Small intestine (tissue), 7 donors: ENCODE data around the gene MARCHF9. TPM values are rescaled to one million over a fixed set of nuclear protein-coding genes. Genes with fewer than 3 reads are reported as not detected.
"Not testable (repeated sequence)": the region's sequence is repeated elsewhere in the genome, so short reads cannot be mapped to it uniquely, and the experiment has no call there.

Experiments used
- DNase-seq, 2 donors: peaks; one replicate each; pipeline versions ENCODE4 v3.0.0 to v3.0.0-alpha.2; 2013
- FAIRE-seq: peaks from 2 replicates; lab custom pipeline; 2012; peaks lifted over from hg19 to GRCh38; lab: Jason Lieb, UNC
- H3K27ac ChIP-seq, 3 donors: one replicate each; pipeline ENCODE4 v1.5.1; 2013; ENCODE audit warnings: low read length in 2 of 3, mild to moderate bottlenecking in 2 of 3, control low read depth in 1 of 3, inconsistent platforms in 1 of 3, low read depth in 1 of 3, moderate library complexity in 1 of 3
- H3K27me3 ChIP-seq, 3 donors: one replicate each; pipeline ENCODE4 v1.6.1; 2013; ENCODE audit warnings: low read length in 3 of 3, inconsistent platforms in 1 of 3; ENCODE audit not compliant: control insufficient read depth in 3 of 3, insufficient read depth in 3 of 3
- H3K36me3 ChIP-seq, 3 donors: one replicate each; pipeline ENCODE4 v1.6.1; 2013; ENCODE audit warnings: low read length in 3 of 3, inconsistent platforms in 1 of 3, low read depth in 1 of 3, mild to moderate bottlenecking in 1 of 3, moderate library complexity in 1 of 3; ENCODE audit not compliant: control insufficient read depth in 3 of 3, insufficient read depth in 2 of 3
- H3K4me1 ChIP-seq, 3 donors: one replicate each; pipeline ENCODE4 v1.6.1; 2013; ENCODE audit warnings: low read length in 2 of 3, inconsistent platforms in 1 of 3, low read depth in 1 of 3, mild to moderate bottlenecking in 1 of 3, moderate library complexity in 1 of 3; ENCODE audit not compliant: control insufficient read depth in 3 of 3, insufficient read depth in 2 of 3
- H3K4me3 ChIP-seq, 3 donors: one replicate each; pipeline ENCODE4 v1.5.1; 2013; ENCODE audit warnings: low read length in 3 of 3, control low read depth in 1 of 3, inconsistent platforms in 1 of 3, low read depth in 1 of 3, mild to moderate bottlenecking in 1 of 3, moderate library complexity in 1 of 3
- H3K9me3 ChIP-seq, 2 donors: one replicate each; pipeline ENCODE4 v1.6.1; 2013; ENCODE audit warnings: low read depth in 1 of 2, low read length in 1 of 2; ENCODE audit not compliant: control insufficient read depth in 2 of 2, insufficient read depth in 1 of 2
- WGBS, 3 donors: extraction: QIAGEN DNeasy Blood & Tissue Kit; methylation state at CpG; one replicate each; pipeline ENCODE4 v1.1.7; 2013; 5-methylcytosine and 5-hydroxymethylcytosine counted together
- polyA plus RNA-seq, 4 donors: library from polyadenylated mRNA; stranded (reverse) in 3 of 4; unstranded in 1 of 4; fragments of 200-250 nt in 3 of 4; fragments of 120-200 nt in 1 of 4; gene quantifications; one replicate each; pipeline versions ENCODE4 v1.2.1 to v1.2.3, GENCODE V29; 2013
- donor health status: healthy with polysubstance abuse.
- donor health status: control.
- donor health status: control.
- donor health status: Bipolar disorder and iron deficiency.
- donor health status: healthy.

Gene MARCHF9
- polyA plus RNA-seq, 4 donors, result 8.4 to 29.2 (median 11.4) TPM

- H3K27ac ChIP-seq, result no peak overlapping the region
- H3K36me3 ChIP-seq, result peaks cover 21 to 70% (median 30%) of the 10 kb centered on the region in 3 donors
- DNase-seq (no peak), FAIRE-seq (no peak)
- WGBS, 3 donors, result 95 to 100% (median 97%) methylated on average over 4 of the region's 4 CpGs
- no peaks in the 10 kb centered on the region for H3K27me3 ChIP-seq
- H3K9me3 ChIP-seq, result peaks cover 0 to 2% of the 10 kb centered on the region in 2 donors
- H3K4me3 ChIP-seq, result no peak overlapping the region
- no peaks in the 10 kb centered on the region for H3K4me1 ChIP-seq
Observed at GRCh38 chr12:57716305-57716704, 38.6 kb upstream of the MARCHF9 start.

GRCh38 chr12:57717131-57717530, 37.8 kb upstream of the MARCHF9 start:
- no peak overlapping the region for H3K4me3 ChIP-seq
- peaks cover 24 to 75% (median 30%) of the 10 kb centered on the region in 3 donors for H3K36me3 ChIP-seq
- H3K27me3 ChIP-seq, result no peaks in the 10 kb centered on the region
- no peak overlapping the region for H3K27ac ChIP-seq
- DNase-seq (no peak), FAIRE-seq (no peak)
- 97 to 98% (median 97%) methylated on average over 5 of the region's 5 CpGs for WGBS, 3 donors
- H3K4me1 ChIP-seq, result no peaks in the 10 kb centered on the region
- H3K9me3 ChIP-seq, result no peaks in the 10 kb centered on the region

GRCh38 chr12:57717846-57718640, 36.9 kb upstream of the MARCHF9 start:
- no peaks in the 10 kb centered on the region for H3K27me3 ChIP-seq
- H3K36me3 ChIP-seq, result peaks cover 19 to 72% (median 30%) of the 10 kb centered on the region in 3 donors
- H3K9me3 ChIP-seq, result no peaks in the 10 kb centered on the region
- H3K4me1 ChIP-seq, result no peaks in the 10 kb centered on the region
- WGBS, 3 donors, result 96 to 97% (median 97%) methylated on average over 22 of the region's 22 CpGs
- H3K4me3 ChIP-seq, result no peak overlapping the region
- H3K27ac ChIP-seq, result no peak overlapping the region
- no peak for FAIRE-seq
- no peak for DNase-seq

- peaks cover 16 to 68% (median 30%) of the 10 kb centered on the region in 3 donors for H3K36me3 ChIP-seq
- H3K27me3 ChIP-seq, result peaks cover 0 to under 1% (median 0%) of the 10 kb centered on the region in 3 donors
- no peaks in the 10 kb centered on the region for H3K4me1 ChIP-seq
- H3K27ac ChIP-seq, result no peak overlapping the region
- no peak for FAIRE-seq
- WGBS, 3 donors, result 97 to 99% (median 97%) methylated on average over 15 of the region's 15 CpGs
- DNase-seq, result no peak
- no peaks in the 10 kb centered on the region for H3K9me3 ChIP-seq
- no peak overlapping the region for H3K4me3 ChIP-seq
Observed at GRCh38 chr12:57718641-57719528, 36.0 kb upstream of the MARCHF9 start.

GRCh38 chr12:57719777-57720605, 34.9 kb upstream of the MARCHF9 start:
- Histone ChIP-seq H3K4me1 (no peaks in the 10 kb centered on the region), H3K9me3 (no peaks in the 10 kb centered on the region), H3K36me3 (peaks cover 16 to 65% (median 30%) of the 10 kb centered on the region in 3 donors), H3K27ac (no peak overlapping the region), H3K27me3 (peaks cover 0 to 10% (median 0%) of the 10 kb centered on the region in 3 donors), H3K4me3 (no peak overlapping the region)
- no peak for FAIRE-seq
- 91 to 94% (median 91%) methylated on average over 20 of the region's 20 CpGs for WGBS, 3 donors
- no peak for DNase-seq

- 80 to 88% (median 85%) methylated on average over 11 of the region's 11 CpGs for WGBS, 3 donors
- peaks cover 16 to 60% (median 30%) of the 10 kb centered on the region in 3 donors for H3K36me3 ChIP-seq
- FAIRE-seq, result no peak
Observed at GRCh38 chr12:57720606-57721595, 34.0 kb upstream of the MARCHF9 start.

GRCh38 chr12:57721846-57722608, 32.9 kb upstream of the MARCHF9 start:
- not testable (repeated sequence) for DNase-seq, H3K4me1 ChIP-seq, H3K27ac ChIP-seq, FAIRE-seq, H3K4me3 ChIP-seq, H3K9me3 ChIP-seq
- Histone ChIP-seq H3K36me3 (peaks cover 10 to 50% (median 26%) of the 10 kb centered on the region in 3 donors), H3K27me3 (peaks cover 0 to 27% (median 0%) of the 10 kb centered on the region in 3 donors)
- 89 to 95% (median 93%) methylated on average over 16 of the region's 16 CpGs for WGBS, 3 donors

More at GRCh38 chr12:57720606-57721595, 34.0 kb upstream of the MARCHF9 start:
- H3K9me3 ChIP-seq, result no peaks in the 10 kb centered on the region
- H3K4me1 ChIP-seq, result peaks cover 0 to 3% (median 0%) of the 10 kb centered on the region in 3 donors
- H3K4me3 ChIP-seq, result no peak overlapping the region
- H3K27me3 ChIP-seq, result peaks cover 0 to 18% (median 0%) of the 10 kb centered on the region in 3 donors
- DNase-seq, result no peak
- H3K27ac ChIP-seq, result no peak overlapping the region
